H1 (cell line): ENCODE measurements around the gene AP3M1.

ENCODE experiments used
- POLR2AphosphoS5 ChIP-seq: IDR thresholded peaks from 2 replicates; pipeline ENCODE4 v1.6.1; 2011; ENCODE audit warnings: low read depth, low read length
- RAD21 ChIP-seq, 2 experiments: IDR thresholded peaks in 1 of 2; conservative IDR thresholded peaks in 1 of 2; 2 replicates each; pipeline ENCODE4 v1.6.1; 2011; ENCODE audit warnings: low read depth in 2 of 2, low read length in 2 of 2, improper control_type of control experiment in 1 of 2, inconsistent platforms in 1 of 2, mild to moderate bottlenecking in 1 of 2, moderate library complexity in 1 of 2
- SIX5 ChIP-seq: IDR thresholded peaks from 2 replicates; pipeline ENCODE4 v1.6.1; 2011; ENCODE audit warnings: mild to moderate bottlenecking, low read depth, low read length
- SP2 ChIP-seq: IDR thresholded peaks from 2 replicates; pipeline ENCODE4 v1.6.1; 2012; ENCODE audit warnings: mild to moderate bottlenecking, low read length, inconsistent platforms
- TAF1 ChIP-seq: IDR thresholded peaks from 2 replicates; pipeline ENCODE4 v1.6.1; 2011; ENCODE audit warnings: mild to moderate bottlenecking, low read depth, low read length
- TF ChIP-seq, protein P1 (sequence below): IDR thresholded peaks from 2 replicates; pipeline ENCODE4 v1.6.1; 2012; ENCODE audit warnings: inconsistent platforms

DNA sequence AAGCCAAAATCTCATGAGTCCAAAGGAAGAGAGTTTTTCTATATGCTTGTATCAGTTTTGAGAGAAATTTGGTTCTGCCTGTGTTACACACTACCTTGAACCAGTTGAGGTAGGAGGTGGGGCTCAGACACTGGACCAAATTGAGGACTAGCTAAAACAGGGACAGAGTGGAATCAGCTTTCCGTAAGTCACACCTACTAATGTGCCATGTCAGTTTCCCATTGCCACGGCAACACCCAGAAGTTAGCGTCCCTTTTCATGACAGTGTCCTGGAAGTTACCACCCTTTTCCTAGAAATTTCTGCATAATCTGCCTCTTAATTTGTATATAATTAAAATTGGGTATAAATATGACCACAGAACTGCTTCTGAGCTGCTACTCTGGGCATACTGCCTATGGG is 9.4 kb upstream of the AP3M1 start:
- TF ChIP-seq POLR2AphosphoS5 (no peak), RAD21 (IDR thresholded peaks at IDR 0.05 in 1 of 2, conservative IDR thresholded peaks at IDR 0.05 in 1 of 2; ENCODE audit: low read depth in 2 of 2, low read length in 2 of 2) (no peak), TAF1 (no peak), SP2 (no peak), SIX5 (no peak)
- TF ChIP-seq, protein P1, sequence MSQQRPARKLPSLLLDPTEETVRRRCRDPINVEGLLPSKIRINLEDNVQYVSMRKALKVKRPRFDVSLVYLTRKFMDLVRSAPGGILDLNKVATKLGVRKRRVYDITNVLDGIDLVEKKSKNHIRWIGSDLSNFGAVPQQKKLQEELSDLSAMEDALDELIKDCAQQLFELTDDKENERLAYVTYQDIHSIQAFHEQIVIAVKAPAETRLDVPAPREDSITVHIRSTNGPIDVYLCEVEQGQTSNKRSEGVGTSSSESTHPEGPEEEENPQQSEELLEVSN = no peak
